Measurements from ENCODE around the gene FLNB. TPM values are rescaled to one million over a fixed set of nuclear protein-coding genes. Genes with fewer than 3 reads are reported as not detected.

Gene FLNB
- total and polyA plus RNA-seq, 2 of the 4 experiments (the other 2 are of a cell fraction) = 78.0 to 136 TPM

- Histone ChIP-seq H3K9ac (ENCODE audit: low read depth, low read length) (no peak overlapping the region), H2AK9ac (replicated peaks; ENCODE audit: low read depth, low read length, poor library complexity) (no peak overlapping the region), H4K8ac (ENCODE audit: low read depth in 2 of 2, low read length in 2 of 2) (no peak overlapping the region), H2BK5ac (ENCODE audit: low read depth, low read length, poor library complexity, severe bottlenecking) (no peak overlapping the region), H3K36me3 (ENCODE audit: control insufficient read depth, insufficient read depth, low read length) (no peaks in the 10 kb centered on the region), H3K14ac (replicated peaks; ENCODE audit: low read depth, low read length) (no peak overlapping the region), H3K79me1 (ENCODE audit: low read depth in 1 of 2, low read length in 2 of 2) (no peaks in the 10 kb centered on the region), H3K9me1 (ENCODE audit: insufficient read depth, low read length) (no peaks in the 10 kb centered on the region), H4K20me1 (ENCODE audit: insufficient read depth, low read length) (no peaks in the 10 kb centered on the region), H3K9me3 (ENCODE audit: control insufficient read depth, insufficient read depth, low read length) (no peaks in the 10 kb centered on the region), H4K91ac (ENCODE audit: insufficient read depth, low read depth, low read length) (no peak overlapping the region), H3K27ac (ENCODE audit: insufficient read depth, low read length) (no peak overlapping the region), H3K23ac (ENCODE audit: low read depth, low read length) (no peak overlapping the region), H4K5ac (ENCODE audit: low read depth, low read length) (no peak overlapping the region), H3K4me2 (ENCODE audit: low read depth, low read length) (no peak overlapping the region), H2AFZ (replicated peaks; ENCODE audit: low read length, poor library complexity) (no peak overlapping the region), H3K4ac (ENCODE audit: low read depth, low read length) (no peak overlapping the region), H3K27me3 (ENCODE audit: control insufficient read depth, insufficient read depth, low read length) (peaks cover 13% of the 10 kb centered on the region), H2AK5ac (ENCODE audit: low read depth, low read length) (no peak overlapping the region), H3K18ac (ENCODE audit: low read depth, low read length) (no peak overlapping the region), H3K56ac (ENCODE audit: extremely low read depth, insufficient read depth, low read length) (no peak overlapping the region), H2BK15ac (ENCODE audit: low read depth, low read length) (no peak overlapping the region), H3K4me3 (ENCODE audit: insufficient read depth, low read depth, low read length) (no peak overlapping the region), H2BK120ac (ENCODE audit: low read depth, low read length) (no peak overlapping the region), H3K4me1 (ENCODE audit: control insufficient read depth, insufficient read depth, low read length) (no peaks in the 10 kb centered on the region), H2BK20ac (ENCODE audit: low read depth, low read length) (no peak overlapping the region)
- intact Hi-C loops (cut with micrococcal nuclease) (no loop called here), in situ Hi-C loops (cut with MboI; ENCODE audit: low sequenced_read_pairs) (loop anchor here (25.0 kb wide), 1 partner anchor 231 kb away; no protein-coding TSS in a partner anchor), dilution Hi-C loops (cut with HindIII; ENCODE audit: low sequenced_read_pairs, unreplicated experiment) (no loop called here)
- POLR2A ChIA-PET (ENCODE audit: unreplicated experiment) = no interaction called here
- no TSS peak for BruUV-seq (replicated peaks)
- CTCF ChIA-PET = no interaction called here
- TF ChIP-seq NFE2L2 (IDR thresholded peaks at IDR 0.05; ENCODE audit: low read depth, low read length) = no peak
- no peak for TF ChIP-seq CEBPB (IDR thresholded peaks at IDR 0.05; ENCODE audit: low read depth, low read length)
- no peak for DNase-seq
- WGBS, 2 experiments (ENCODE audit: extremely low coverage in 2 of 2, insufficient read length in 1 of 2) = no CpG with 5 or more reads among the region's 1 CpG
- no peak for ATAC-seq (ENCODE audit: low read depth)
Measured at GRCh38 chr3:58180940-58181587, 172.8 kb downstream of the FLNB start.
